SKM-1 (cell line): ENCODE data around the gene EDC4.
"Not testable (repeated sequence)": the region's sequence is repeated elsewhere in the genome, so short reads cannot be mapped to it uniquely, and the experiment has no call there.

ENCODE experiments used
- DNase-seq: peaks from one replicate; lab custom pipeline; 2025; ENCODE audit not compliant: unreplicated experiment; lab: John Stamatoyannopoulos, UW

EDC4 gene

GRCh38 chr16:67897231-67897630 is 24.4 kb downstream of the EDC4 start:
- no peak for DNase-seq

GRCh38 chr16:67901734-67902133 is 28.9 kb downstream of the EDC4 start:
- DNase-seq, result no peak

GRCh38 chr16:67902831-67903230 is 30.0 kb downstream of the EDC4 start:
- no peak for DNase-seq

- no peak for DNase-seq
Observed at GRCh38 chr16:67907397-67908180, 34.7 kb downstream of the EDC4 start.

- DNase-seq, result no peak
Observed at GRCh38 chr16:67909056-67909742, 36.3 kb downstream of the EDC4 start.

- DNase-seq, result no peak
Observed at GRCh38 chr16:67910158-67910557, 37.3 kb downstream of the EDC4 start.

GRCh38 chr16:67914758-67915495 is 42.1 kb downstream of the EDC4 start:
- DNase-seq, result no peak

GRCh38 chr16:67915496-67915769 is 42.6 kb downstream of the EDC4 start:
- not testable (repeated sequence) for DNase-seq

GRCh38 chr16:67915831-67916723 is 43.2 kb downstream of the EDC4 start:
- no peak for DNase-seq

GRCh38 chr16:67917140-67917851 is 44.4 kb downstream of the EDC4 start:
- DNase-seq, result no peak

GRCh38 chr16:67917852-67918236 is 45.0 kb downstream of the EDC4 start:
- no peak for DNase-seq

- no peak for DNase-seq
Observed at GRCh38 chr16:67919622-67920221, 46.9 kb downstream of the EDC4 start.

GRCh38 chr16:67922221-67922620 is 49.4 kb downstream of the EDC4 start:
- no peak for DNase-seq

GRCh38 chr16:67922740-67923139 is 49.9 kb downstream of the EDC4 start:
- no peak for DNase-seq

- DNase-seq, result no peak
Observed at GRCh38 chr16:67923414-67924116, 50.7 kb downstream of the EDC4 start.

- DNase-seq, result no peak
Observed at GRCh38 chr16:67924140-67924906, 51.5 kb downstream of the EDC4 start.

GRCh38 chr16:67926181-67926750 is 53.4 kb downstream of the EDC4 start:
- DNase-seq, result no peak
